Measurements from ENCODE around the gene NOX4.
A peak's percentile ranks its signal among the peaks of the same experiment; 100 is the strongest.

The NOX4 gene

GRCh38 chr11:89502301-89502700 lies 11.1 kb upstream of the NOX4 start:
- Histone ChIP-seq H2BK15ac (ENCODE audit: low read depth, poor library complexity, severe bottlenecking) (no peak overlapping the region), H2AK5ac (ENCODE audit: low read length, severe bottlenecking) (no peak overlapping the region), H4K91ac (ENCODE audit: low read length) (no peak overlapping the region), H2AFZ (ENCODE audit: low read depth, low read length) (no peak overlapping the region), H3K79me1 (replicated peaks; ENCODE audit: low read length, poor library complexity, severe bottlenecking) (no peaks in the 10 kb centered on the region), H4K8ac (ENCODE audit: low read length) (no peak overlapping the region), H3K9ac (ENCODE audit: low read length) (no peak overlapping the region), H3K36me3 (ENCODE audit: control insufficient read depth in 1 of 2, insufficient read depth in 2 of 2, low read depth in 1 of 2, low read length in 2 of 2) (no peaks in the 10 kb centered on the region), H2BK120ac (ENCODE audit: low read depth, low read length) (no peak overlapping the region), H3K23ac (ENCODE audit: low read length in 2 of 2) (no peak overlapping the region), H3K4me2 (ENCODE audit: low read length, poor library complexity, severe bottlenecking) (no peak overlapping the region), H3K27me3 (ENCODE audit: control insufficient read depth in 1 of 2, insufficient read depth in 1 of 2, low read length in 2 of 2) (no peaks in the 10 kb centered on the region), H3K4ac (ENCODE audit: low read depth in 1 of 2, low read length in 2 of 2) (no peak overlapping the region), H3K4me3 (ENCODE audit: insufficient read depth in 1 of 2, low read depth in 1 of 2, low read length in 2 of 2) (no peak overlapping the region), H2BK12ac (ENCODE audit: low read length in 2 of 2) (no peak overlapping the region), H3K18ac (ENCODE audit: low read depth in 1 of 2, low read length in 2 of 2) (no peak overlapping the region), H2BK5ac (ENCODE audit: low read depth, low read length, poor library complexity, severe bottlenecking) (no peak overlapping the region), H3K4me1 (ENCODE audit: control insufficient read depth, insufficient read depth, low read depth, low read length) (no peaks in the 10 kb centered on the region), H3K9me3 (ENCODE audit: control insufficient read depth, low read length) (no peaks in the 10 kb centered on the region), H3K27ac (ENCODE audit: low read length, poor library complexity, severe bottlenecking) (no peak overlapping the region), H3K14ac (ENCODE audit: low read length in 2 of 2) (no peak overlapping the region)
- no peak for DNase-seq
- WGBS = no CpG with 5 or more reads among the region's 2 CpGs

GRCh38 chr11:89500336-89500735 lies 9.2 kb upstream of the NOX4 start:
- H4K91ac ChIP-seq (ENCODE audit: low read length) = no peak overlapping the region
- H4K8ac ChIP-seq (ENCODE audit: low read length) = no peak overlapping the region
- H3K4me2 ChIP-seq (ENCODE audit: low read length, poor library complexity, severe bottlenecking) = no peak overlapping the region
- no peaks in the 10 kb centered on the region for H3K36me3 ChIP-seq (ENCODE audit: control insufficient read depth in 1 of 2, insufficient read depth in 2 of 2, low read depth in 1 of 2, low read length in 2 of 2)
- no peak overlapping the region for H3K4me3 ChIP-seq (ENCODE audit: insufficient read depth in 1 of 2, low read depth in 1 of 2, low read length in 2 of 2)
- H3K4me1 ChIP-seq (ENCODE audit: control insufficient read depth, insufficient read depth, low read depth, low read length) = no peaks in the 10 kb centered on the region
- H2AFZ ChIP-seq (ENCODE audit: low read depth, low read length) = no peak overlapping the region
- no peak overlapping the region for H3K4ac ChIP-seq (ENCODE audit: low read depth in 1 of 2, low read length in 2 of 2)
- H3K27me3 ChIP-seq (ENCODE audit: control insufficient read depth in 1 of 2, insufficient read depth in 1 of 2, low read length in 2 of 2) = no peaks in the 10 kb centered on the region
- H3K27ac ChIP-seq (ENCODE audit: low read length, poor library complexity, severe bottlenecking) = no peak overlapping the region
- no peak for DNase-seq
- no peak overlapping the region for H3K14ac ChIP-seq (ENCODE audit: low read length in 2 of 2)
- H3K23ac ChIP-seq (ENCODE audit: low read length in 2 of 2) = no peak overlapping the region
- H3K18ac ChIP-seq (ENCODE audit: low read depth in 1 of 2, low read length in 2 of 2) = no peak overlapping the region
- H3K9ac ChIP-seq (ENCODE audit: low read length) = no peak overlapping the region
- no peaks in the 10 kb centered on the region for H3K79me1 ChIP-seq (replicated peaks; ENCODE audit: low read length, poor library complexity, severe bottlenecking)
- no peaks in the 10 kb centered on the region for H3K9me3 ChIP-seq (ENCODE audit: control insufficient read depth, low read length)
- no peak overlapping the region for H2BK120ac ChIP-seq (ENCODE audit: low read depth, low read length)
- no peak overlapping the region for H2BK15ac ChIP-seq (ENCODE audit: low read depth, poor library complexity, severe bottlenecking)
- no peak overlapping the region for H2BK5ac ChIP-seq (ENCODE audit: low read depth, low read length, poor library complexity, severe bottlenecking)
- no peak overlapping the region for H2BK12ac ChIP-seq (ENCODE audit: low read length in 2 of 2)
- H2AK5ac ChIP-seq (ENCODE audit: low read length, severe bottlenecking) = no peak overlapping the region

- no peak for DNase-seq
- Histone ChIP-seq H3K27me3 (ENCODE audit: control insufficient read depth in 1 of 2, insufficient read depth in 1 of 2, low read length in 2 of 2) (no peaks in the 10 kb centered on the region), H2AK5ac (ENCODE audit: low read length, severe bottlenecking) (no peak overlapping the region), H4K8ac (ENCODE audit: low read length) (no peak overlapping the region), H2BK120ac (ENCODE audit: low read depth, low read length) (no peak overlapping the region), H4K91ac (ENCODE audit: low read length) (no peak overlapping the region), H2BK15ac (ENCODE audit: low read depth, poor library complexity, severe bottlenecking) (no peak overlapping the region), H3K18ac (ENCODE audit: low read depth in 1 of 2, low read length in 2 of 2) (no peak overlapping the region), H3K36me3 (ENCODE audit: control insufficient read depth in 1 of 2, insufficient read depth in 2 of 2, low read depth in 1 of 2, low read length in 2 of 2) (no peaks in the 10 kb centered on the region), H3K9ac (ENCODE audit: low read length) (no peak overlapping the region), H3K4me3 (ENCODE audit: insufficient read depth in 1 of 2, low read depth in 1 of 2, low read length in 2 of 2) (no peak overlapping the region), H2AFZ (ENCODE audit: low read depth, low read length) (no peak overlapping the region), H3K14ac (ENCODE audit: low read length in 2 of 2) (no peak overlapping the region), H2BK12ac (ENCODE audit: low read length in 2 of 2) (no peak overlapping the region), H3K27ac (ENCODE audit: low read length, poor library complexity, severe bottlenecking) (no peak overlapping the region), H3K9me3 (ENCODE audit: control insufficient read depth, low read length) (no peaks in the 10 kb centered on the region), H3K4me1 (ENCODE audit: control insufficient read depth, insufficient read depth, low read depth, low read length) (peaks cover 5% of the 10 kb centered on the region), H3K23ac (ENCODE audit: low read length in 2 of 2) (no peak overlapping the region), H3K4me2 (ENCODE audit: low read length, poor library complexity, severe bottlenecking) (no peak overlapping the region), H3K79me1 (replicated peaks; ENCODE audit: low read length, poor library complexity, severe bottlenecking) (no peaks in the 10 kb centered on the region), H2BK5ac (ENCODE audit: low read depth, low read length, poor library complexity, severe bottlenecking) (no peak overlapping the region), H3K4ac (ENCODE audit: low read depth in 1 of 2, low read length in 2 of 2) (no peak overlapping the region)
- 77% methylated on average over 5 of the region's 5 CpGs for WGBS
Observed at GRCh38 chr11:89498845-89499448, 7.8 kb upstream of the NOX4 start.

GRCh38 chr11:89495951-89496350 lies 4.8 kb upstream of the NOX4 start:
- Histone ChIP-seq H2AK5ac (ENCODE audit: low read length, severe bottlenecking) (no peak overlapping the region), H3K27ac (ENCODE audit: low read length, poor library complexity, severe bottlenecking) (peak overlapping the region; percentile 85), H3K14ac (ENCODE audit: low read length in 2 of 2) (no peak overlapping the region), H3K79me1 (replicated peaks; ENCODE audit: low read length, poor library complexity, severe bottlenecking) (peaks cover 2% of the 10 kb centered on the region), H3K23ac (ENCODE audit: low read length in 2 of 2) (no peak overlapping the region), H3K9me3 (ENCODE audit: control insufficient read depth, low read length) (no peaks in the 10 kb centered on the region), H2BK120ac (ENCODE audit: low read depth, low read length) (no peak overlapping the region), H2BK12ac (ENCODE audit: low read length in 2 of 2) (no peak overlapping the region), H3K36me3 (ENCODE audit: control insufficient read depth in 1 of 2, insufficient read depth in 2 of 2, low read depth in 1 of 2, low read length in 2 of 2) (no peaks in the 10 kb centered on the region), H3K4ac (ENCODE audit: low read depth in 1 of 2, low read length in 2 of 2) (no peak overlapping the region), H3K4me3 (ENCODE audit: insufficient read depth in 1 of 2, low read depth in 1 of 2, low read length in 2 of 2) (no peak overlapping the region), H3K4me1 (ENCODE audit: control insufficient read depth, insufficient read depth, low read depth, low read length) (peaks cover 7% of the 10 kb centered on the region), H2BK15ac (ENCODE audit: low read depth, poor library complexity, severe bottlenecking) (no peak overlapping the region), H4K8ac (ENCODE audit: low read length) (no peak overlapping the region), H3K4me2 (ENCODE audit: low read length, poor library complexity, severe bottlenecking) (no peak overlapping the region), H2BK5ac (ENCODE audit: low read depth, low read length, poor library complexity, severe bottlenecking) (no peak overlapping the region), H3K9ac (ENCODE audit: low read length) (no peak overlapping the region), H3K18ac (ENCODE audit: low read depth in 1 of 2, low read length in 2 of 2) (no peak overlapping the region), H2AFZ (ENCODE audit: low read depth, low read length) (no peak overlapping the region), H3K27me3 (ENCODE audit: control insufficient read depth in 1 of 2, insufficient read depth in 1 of 2, low read length in 2 of 2) (no peaks in the 10 kb centered on the region), H4K91ac (ENCODE audit: low read length) (no peak overlapping the region)
- 10% methylated on average over 3 of the region's 3 CpGs for WGBS
- peak; percentile 83 for DNase-seq

Measured in mesenchymal stem cell (in vitro differentiated cells and primary cell).